Measurements from ENCODE around the gene GUCA1C.
A peak's percentile ranks its signal among the peaks of the same experiment; 100 is the strongest.

Gene GUCA1C

DNA sequence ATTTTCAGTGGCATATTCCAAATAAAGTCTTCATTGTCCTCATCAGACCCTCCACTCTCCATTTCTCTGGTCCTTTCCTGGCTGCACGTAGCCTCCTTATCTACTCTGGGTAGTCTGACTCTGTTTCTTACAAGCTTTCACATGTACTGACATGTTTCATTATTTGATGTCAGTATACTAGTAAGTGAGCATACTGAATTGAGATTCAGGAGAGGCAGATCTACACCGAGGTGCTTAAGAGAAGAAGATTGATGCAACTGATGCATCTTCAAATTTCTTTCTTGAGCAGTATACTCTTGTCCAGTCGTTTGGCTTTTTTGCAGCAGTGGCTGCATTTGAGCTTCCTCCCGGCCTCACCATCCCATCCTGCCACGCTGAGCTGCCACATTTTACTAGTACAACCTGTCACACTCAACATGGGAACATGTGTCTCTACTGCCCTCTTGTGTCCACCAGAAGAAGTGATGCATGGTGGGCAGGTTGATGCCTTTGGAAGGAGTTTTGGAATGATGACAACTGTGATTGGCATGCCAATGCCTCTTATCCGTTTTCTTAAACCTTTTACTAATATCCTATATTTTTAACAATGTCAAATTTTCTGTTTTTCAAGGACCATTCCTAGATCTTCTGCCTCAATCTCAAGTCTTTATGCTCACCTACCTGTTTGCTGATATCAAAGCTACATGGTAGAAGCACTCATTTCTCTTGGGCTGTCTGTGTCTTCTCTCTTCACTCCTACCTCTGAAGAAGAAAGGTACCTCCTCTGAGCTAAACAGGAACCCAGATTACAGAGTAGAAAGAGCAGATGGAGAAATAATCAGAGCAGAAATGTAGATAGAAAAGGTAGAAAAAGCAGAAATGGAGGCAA lies 38.7 kb downstream of the GUCA1C start:
- peak; percentile 21 for DNase-seq (ENCODE audit: low read depth)
- H3K4me3 ChIP-seq (ENCODE audit: low read depth, low read length): no peak overlapping the region

DNA sequence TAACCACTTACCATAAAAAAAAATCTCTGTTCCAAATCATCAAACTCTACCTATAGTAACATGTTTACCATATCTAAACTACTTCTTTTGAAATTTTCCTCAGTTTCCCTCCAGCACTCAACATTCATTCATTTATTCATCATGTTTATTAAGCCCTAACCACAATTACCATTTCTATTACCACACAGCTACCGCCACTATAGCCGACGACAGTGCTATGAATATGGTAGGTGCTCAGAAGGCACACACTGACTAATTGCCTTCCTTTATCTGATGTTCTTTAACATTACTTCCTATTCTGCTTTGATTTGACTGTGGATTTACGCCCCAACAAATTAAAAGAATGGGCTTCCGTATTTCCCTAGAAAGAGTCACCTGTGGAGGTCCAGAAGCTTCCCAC lies 43.9 kb downstream of the GUCA1C start:
- no peak overlapping the region for H3K4me3 ChIP-seq (ENCODE audit: low read depth, low read length)
- DNase-seq (ENCODE audit: low read depth): no peak

DNA sequence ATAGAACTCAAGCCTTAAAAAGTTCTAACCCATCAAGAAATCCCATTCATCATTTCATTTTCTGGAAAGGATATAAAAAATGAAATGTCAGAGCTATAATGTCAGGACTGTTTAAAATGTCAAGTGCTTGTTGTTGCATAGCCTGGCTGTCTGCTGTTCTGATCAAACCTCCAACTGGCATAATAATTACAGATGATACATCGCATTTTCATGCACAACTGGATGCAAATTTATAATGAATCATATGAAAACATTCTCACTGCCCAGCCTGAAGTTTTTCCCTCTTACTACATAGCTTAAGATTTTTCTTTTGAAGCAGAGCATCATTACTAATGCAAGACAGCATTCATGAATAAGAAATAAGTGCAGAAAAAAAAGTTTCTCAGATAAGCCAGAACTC lies 46.5 kb downstream of the GUCA1C start:
- no peak for DNase-seq (ENCODE audit: low read depth)
- no peak overlapping the region for H3K4me3 ChIP-seq (ENCODE audit: low read depth, low read length)

DNA sequence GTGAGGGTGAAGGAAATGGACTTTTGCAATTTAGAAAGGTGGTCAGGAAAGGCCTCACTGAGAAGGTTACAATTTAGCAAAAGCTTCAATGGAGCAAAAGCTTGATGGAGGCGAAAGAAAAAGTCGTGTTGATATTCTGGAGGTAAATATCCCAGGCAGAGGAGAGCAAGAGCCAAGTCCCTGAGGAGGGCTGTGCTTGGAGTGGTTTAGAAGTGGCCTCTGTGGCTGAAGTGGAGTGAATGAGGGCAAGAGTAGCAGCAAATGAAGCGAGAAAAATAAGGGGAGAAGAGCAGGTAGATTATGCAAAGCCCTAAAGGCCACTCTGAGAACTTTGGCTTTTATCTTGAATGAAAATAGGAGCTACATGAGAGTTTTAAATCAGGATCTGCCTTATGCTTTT lies 54.1 kb downstream of the GUCA1C start:
- no peak for DNase-seq (ENCODE audit: low read depth)
- no peak overlapping the region for H3K4me3 ChIP-seq (ENCODE audit: low read depth, low read length)

DNA sequence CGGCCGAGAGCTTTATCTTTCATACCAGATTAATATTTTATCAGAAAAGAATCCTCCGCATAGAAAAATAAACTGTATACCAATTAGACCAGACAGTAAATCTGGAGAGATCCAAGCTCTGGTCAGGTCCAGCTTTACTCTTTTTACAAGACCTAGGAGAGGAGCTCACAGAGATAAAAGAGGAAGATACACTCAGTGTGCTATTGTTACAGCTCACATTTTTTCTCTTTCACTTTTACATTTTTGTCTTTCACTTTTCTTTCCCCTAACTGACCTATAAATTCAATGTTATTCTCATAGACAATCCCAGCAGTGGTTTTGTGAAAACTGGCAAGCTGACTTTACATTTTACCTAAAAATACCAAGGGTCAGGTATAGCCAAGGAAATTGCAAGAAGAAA lies 55.8 kb downstream of the GUCA1C start:
- no peak overlapping the region for H3K4me3 ChIP-seq (ENCODE audit: low read depth, low read length)
- DNase-seq (ENCODE audit: low read depth): no peak

DNA sequence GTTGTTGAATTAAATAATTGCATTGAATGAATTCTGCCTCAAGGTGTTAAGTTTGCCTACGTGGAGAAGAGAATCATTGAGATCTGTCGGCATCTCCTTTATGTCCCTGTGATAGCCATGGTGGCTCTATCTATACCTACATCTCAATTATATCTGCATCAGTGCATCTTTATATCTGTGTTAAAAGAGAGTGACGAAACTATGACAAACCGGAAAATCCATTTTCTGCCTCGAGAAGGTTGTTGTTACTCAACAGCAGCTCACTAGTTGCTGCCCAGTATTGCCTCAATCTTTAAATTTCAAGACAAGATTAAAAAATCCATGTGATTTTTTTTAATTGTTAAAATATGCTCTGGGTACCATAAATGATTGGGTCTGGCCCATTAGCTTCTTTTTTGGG lies 58.7 kb downstream of the GUCA1C start:
- DNase-seq (ENCODE audit: low read depth): no peak

DNA sequence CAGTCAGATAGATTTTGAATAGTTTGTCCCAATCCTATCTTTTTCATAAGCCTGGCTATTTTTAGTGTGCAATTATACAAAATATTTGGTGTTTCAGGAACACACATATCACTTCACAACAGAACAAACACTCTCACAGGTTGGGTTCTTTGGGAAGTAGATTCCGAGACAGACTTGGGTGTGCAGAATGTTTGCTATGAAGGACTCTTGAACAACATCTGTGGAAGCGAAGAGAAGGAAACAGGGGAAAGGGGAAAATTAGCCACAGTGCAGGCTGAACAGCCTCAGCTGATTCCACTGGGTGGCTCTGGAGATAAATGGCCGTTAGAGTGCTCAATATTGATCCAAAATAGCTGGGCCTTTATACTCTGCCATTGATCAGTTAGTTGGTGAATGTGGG lies 61.8 kb downstream of the GUCA1C start:
- no peak for DNase-seq (ENCODE audit: low read depth)
- no peak overlapping the region for H3K4me3 ChIP-seq (ENCODE audit: low read depth, low read length)

More for the DNA sequence above, 58.7 kb downstream of the GUCA1C start:
- no peak overlapping the region for H3K4me3 ChIP-seq (ENCODE audit: low read depth, low read length)

DNA sequence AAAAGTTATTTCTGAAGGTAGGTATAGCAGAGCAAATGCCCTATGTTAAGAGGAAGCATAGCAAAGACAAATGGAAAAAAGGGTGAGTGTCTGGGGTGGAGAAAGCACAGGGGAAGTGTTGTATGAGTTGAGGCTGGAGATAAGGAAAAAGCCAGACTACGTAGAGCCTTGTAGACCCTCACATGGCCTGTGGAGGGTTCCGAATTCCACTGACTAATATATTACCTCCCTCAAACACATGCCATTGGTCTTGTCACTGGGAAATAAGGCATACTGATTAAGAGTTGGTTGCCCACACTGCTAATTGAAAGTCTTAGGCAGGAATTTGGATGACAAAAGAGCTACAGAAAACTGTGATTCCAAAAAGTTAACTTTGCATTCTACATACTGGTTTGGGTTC lies 65.9 kb downstream of the GUCA1C start:
- no peak overlapping the region for H3K4me3 ChIP-seq (ENCODE audit: low read depth, low read length)
- DNase-seq (ENCODE audit: low read depth): no peak

DNA sequence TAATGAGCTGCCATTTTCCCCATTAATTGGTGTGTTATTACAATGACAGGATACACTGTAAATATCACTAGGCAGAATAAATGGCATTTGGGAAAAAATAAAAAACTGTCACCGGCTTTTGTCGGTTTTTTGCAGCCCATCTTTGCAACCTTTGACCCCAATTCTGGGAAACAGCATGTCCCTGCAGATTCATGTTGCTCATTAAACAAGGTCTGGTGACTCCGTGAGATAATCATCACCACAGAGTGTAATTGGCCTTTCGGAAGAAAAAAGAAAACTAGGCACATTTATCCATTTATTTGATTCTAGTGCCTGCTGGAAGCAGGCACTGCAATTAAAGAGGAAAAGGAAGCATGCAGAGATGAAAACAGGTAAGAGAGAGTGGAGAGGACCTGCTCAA lies 66.6 kb downstream of the GUCA1C start:
- DNase-seq (ENCODE audit: low read depth): no peak
- no peak overlapping the region for H3K4me3 ChIP-seq (ENCODE audit: low read depth, low read length)

DNA sequence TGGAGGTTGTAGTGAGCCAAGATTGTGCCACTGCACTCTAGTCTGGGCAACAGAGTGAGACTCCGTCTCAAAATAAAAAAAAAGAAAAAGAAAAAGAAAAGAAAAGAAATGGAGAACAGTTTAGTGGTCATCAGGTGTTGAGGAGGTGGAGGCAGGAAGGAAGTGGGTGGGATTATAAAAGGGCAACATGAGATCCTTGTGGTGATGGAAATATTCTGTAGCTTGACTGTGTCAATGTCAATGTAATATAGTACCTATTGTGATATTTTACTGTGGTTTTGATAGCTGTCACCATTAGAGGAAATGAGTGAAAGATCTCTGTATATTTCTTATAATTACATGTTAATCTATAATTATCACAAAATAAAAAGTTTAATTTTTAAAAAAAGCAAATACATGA lies 70.3 kb downstream of the GUCA1C start:
- no peak overlapping the region for H3K4me3 ChIP-seq (ENCODE audit: low read depth, low read length)
- no peak for DNase-seq (ENCODE audit: low read depth)

DNA sequence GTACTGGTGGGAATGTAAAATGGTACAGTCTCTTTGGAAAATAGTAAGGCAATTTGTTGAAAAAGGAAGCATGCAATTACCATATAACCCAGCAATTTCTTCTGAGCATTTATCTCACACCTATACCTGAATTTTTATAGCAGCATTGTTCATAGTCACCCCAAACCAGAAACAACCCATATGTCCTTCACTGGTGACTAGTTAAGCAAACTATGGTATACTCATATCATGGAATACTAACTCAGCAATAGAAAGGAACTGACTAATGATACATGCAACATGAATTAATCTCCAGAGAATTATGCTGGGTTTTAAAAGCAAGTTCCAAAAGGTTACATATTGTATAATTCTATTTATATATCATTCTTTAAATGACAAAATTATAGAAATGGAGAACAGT lies 70.9 kb downstream of the GUCA1C start:
- DNase-seq (ENCODE audit: low read depth): no peak
- no peak overlapping the region for H3K4me3 ChIP-seq (ENCODE audit: low read depth, low read length)

DNA sequence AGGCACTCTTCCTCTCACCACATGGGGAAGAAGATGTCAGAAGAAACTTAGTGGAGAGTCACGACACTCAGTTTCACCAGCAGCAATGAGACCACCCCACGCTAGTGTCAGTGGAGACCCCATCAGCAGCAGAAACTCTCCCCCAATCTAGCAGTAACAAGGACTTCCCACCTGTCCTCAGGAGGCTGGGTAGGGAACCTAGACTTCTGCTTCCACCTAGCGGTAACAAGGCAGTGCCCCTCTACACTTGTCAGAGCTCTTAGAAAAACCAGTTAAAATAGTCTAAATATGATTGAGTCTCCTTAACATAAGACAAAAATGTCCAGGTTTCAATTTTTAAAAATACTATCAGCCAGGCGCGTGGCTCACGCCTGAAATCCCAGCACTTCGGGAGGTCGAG lies 73.8 kb downstream of the GUCA1C start:
- DNase-seq (ENCODE audit: low read depth): no peak
- H3K4me3 ChIP-seq (ENCODE audit: low read depth, low read length): no peak overlapping the region

DNA sequence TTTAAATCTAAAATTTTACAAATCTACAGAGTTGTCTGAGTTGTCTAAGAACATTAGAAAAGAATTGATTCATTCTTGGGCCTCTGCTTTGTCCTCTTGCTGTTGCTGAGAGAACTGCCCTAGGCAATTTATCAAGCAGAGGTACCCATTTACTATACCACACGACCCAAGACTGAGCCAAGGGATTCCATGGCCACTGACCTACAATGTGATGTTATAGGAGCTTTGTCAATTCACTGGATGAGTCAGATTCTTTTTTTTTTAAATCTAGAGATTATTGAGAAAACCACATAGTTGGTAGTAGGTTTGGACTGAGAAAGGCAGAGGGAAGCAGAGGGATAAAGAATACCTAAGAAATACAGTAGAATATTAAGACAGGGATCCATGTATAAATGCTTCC lies 75.8 kb downstream of the GUCA1C start:
- H3K4me3 ChIP-seq (ENCODE audit: low read depth, low read length): no peak overlapping the region
- DNase-seq (ENCODE audit: low read depth): no peak

DNA sequence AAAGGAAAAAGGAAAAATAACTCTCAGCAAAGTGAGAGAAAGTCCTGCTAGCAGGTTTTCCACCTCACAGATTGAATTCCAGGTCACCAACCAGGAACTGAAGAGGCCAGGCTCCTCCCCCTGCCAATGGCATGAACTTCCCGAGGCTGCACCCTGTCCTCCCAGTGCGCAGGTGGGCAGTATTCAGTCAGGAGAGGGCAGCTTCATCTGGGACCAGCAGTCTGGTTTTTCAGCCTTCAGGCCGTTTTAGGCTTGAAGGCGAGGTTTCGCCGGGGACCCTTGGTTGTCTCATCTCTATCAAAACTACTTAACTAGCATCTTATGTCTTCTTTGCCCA lies 89.9 kb downstream of the GUCA1C start:
- no peak for DNase-seq (ENCODE audit: low read depth)

DNA sequence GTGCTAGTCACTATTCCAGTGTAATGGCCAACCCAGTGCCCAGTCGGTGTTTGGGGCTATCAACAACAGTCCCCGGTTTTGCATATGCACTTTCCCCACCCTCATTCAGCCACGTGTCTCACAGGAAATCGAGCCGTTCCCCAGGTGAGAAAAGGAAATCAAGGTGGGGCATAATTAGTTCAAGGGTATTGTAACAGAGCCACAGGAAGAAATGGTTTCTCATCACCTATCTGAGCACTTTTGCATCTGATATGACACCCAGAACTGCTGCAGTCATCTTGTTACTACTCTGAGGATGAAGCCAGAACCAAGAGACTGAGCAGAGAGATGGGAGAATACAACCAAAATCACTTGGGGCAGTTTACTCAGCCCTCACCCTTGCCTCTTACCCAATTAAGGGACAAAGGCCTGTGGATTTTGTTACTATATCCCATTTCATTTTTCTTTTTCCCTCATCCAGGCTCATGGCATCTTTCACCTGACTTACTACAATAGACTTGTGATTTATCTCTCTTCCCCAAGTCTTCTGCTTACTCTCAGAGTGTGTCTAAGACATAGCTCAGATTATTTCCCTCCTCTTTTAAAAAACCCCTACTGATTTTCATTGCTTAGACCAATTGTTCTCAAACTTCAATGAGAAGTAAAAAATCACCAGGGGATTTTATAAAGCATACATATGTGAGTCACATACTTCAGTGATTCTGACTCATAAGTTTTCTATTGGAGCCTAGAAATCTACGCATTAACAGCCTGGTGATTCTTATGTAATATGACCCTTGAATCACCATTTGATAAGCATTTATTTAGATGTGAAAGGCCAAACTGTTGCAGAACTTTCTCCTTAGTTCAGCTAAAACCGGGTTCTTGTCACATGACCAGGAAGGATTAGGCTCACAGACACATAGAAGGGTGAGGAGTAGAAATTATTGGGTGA lies 90.5 kb downstream of the GUCA1C start:
- no peak overlapping the region for H3K4me3 ChIP-seq (ENCODE audit: low read depth, low read length)
- peak; percentile 17 for DNase-seq (ENCODE audit: low read depth)

More for the DNA sequence above, 89.9 kb downstream of the GUCA1C start:
- H3K4me3 ChIP-seq (ENCODE audit: low read depth, low read length): no peak overlapping the region

DNA sequence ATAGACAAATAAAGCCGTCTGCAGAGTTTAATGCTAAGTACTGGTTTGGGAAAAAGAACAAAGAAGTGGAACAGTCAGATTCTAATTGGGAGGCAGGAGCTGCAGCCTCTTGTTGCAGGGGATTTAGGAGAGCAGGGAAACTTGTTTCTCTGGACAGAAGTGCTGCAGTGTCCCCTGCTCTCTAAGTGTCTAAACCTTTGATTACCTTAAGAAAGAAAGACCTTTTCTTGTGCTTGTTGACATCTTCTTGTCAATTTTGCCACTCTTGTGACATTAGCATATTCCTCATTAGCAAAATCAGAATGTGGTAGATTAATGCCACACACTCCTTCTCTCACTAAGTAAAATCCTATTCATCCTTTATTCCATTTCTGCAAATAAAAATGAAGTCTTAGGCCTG lies 92.3 kb downstream of the GUCA1C start:
- no peak for DNase-seq (ENCODE audit: low read depth)
- no peak overlapping the region for H3K4me3 ChIP-seq (ENCODE audit: low read depth, low read length)

Data from skeletal muscle cell (primary cell).